HG03135 (cell line): ENCODE results near the gene AMIGO3.
A peak's percentile ranks its signal among the peaks of the same experiment; 100 is the strongest.
"Not testable (repeated sequence)": the region's sequence is repeated elsewhere in the genome, so short reads cannot be mapped to it uniquely, and the experiment has no call there.

ENCODE experiments used
- ATAC-seq: cut with Tn5 transposase; IDR thresholded peaks from one replicate; pipeline ENCODE4 v1.9.1; 2021; ENCODE audit warnings: mild to moderate bottlenecking, moderate library complexity; ENCODE audit not compliant: unreplicated experiment

Gene AMIGO3

GRCh38 chr3:49689908-49690624 lies 29.4 kb downstream of the AMIGO3 start:
- ATAC-seq: peak; percentile 9

GRCh38 chr3:49689046-49689907 lies 30.2 kb downstream of the AMIGO3 start, which contains the start of the genes MST1 and RNF123:
Gene MST1, minus strand, starts transcription at chr3:49689474. Its CDS starts 783 bp downstream, at chr3:49688691.
Gene RNF123, plus strand, starts transcription at chr3:49689557. Its CDS starts 1,609 bp downstream, at chr3:49691166.
- ATAC-seq: peak; percentile 68

- ATAC-seq: not testable (repeated sequence)
These were observed 31.0 kb downstream of the AMIGO3 start for GRCh38 chr3:49688338-49689045.

- ATAC-seq: not testable (repeated sequence)
These were observed 32.1 kb downstream of the AMIGO3 start for GRCh38 chr3:49687424-49687795.

- ATAC-seq: not testable (repeated sequence)
These were observed 32.6 kb downstream of the AMIGO3 start for GRCh38 chr3:49686769-49687423.

- not testable (repeated sequence) for ATAC-seq
These were observed 33.1 kb downstream of the AMIGO3 start for GRCh38 chr3:49686346-49686745.

- not testable (repeated sequence) for ATAC-seq
These were observed 33.6 kb downstream of the AMIGO3 start for GRCh38 chr3:49685846-49686245.

GRCh38 chr3:49685103-49685502 lies 34.4 kb downstream of the AMIGO3 start:
- not testable (repeated sequence) for ATAC-seq

- not testable (repeated sequence) for ATAC-seq
These were observed 35.0 kb downstream of the AMIGO3 start for GRCh38 chr3:49684453-49684852.

GRCh38 chr3:49683162-49683561 lies 36.3 kb downstream of the AMIGO3 start:
- no peak for ATAC-seq

GRCh38 chr3:49681543-49681942 lies 37.9 kb downstream of the AMIGO3 start:
- no peak for ATAC-seq

- no peak for ATAC-seq
These were observed 38.3 kb downstream of the AMIGO3 start for GRCh38 chr3:49681232-49681522.

GRCh38 chr3:49680493-49681231 lies 38.8 kb downstream of the AMIGO3 start:
- ATAC-seq: no peak

GRCh38 chr3:49675912-49676311 lies 43.6 kb downstream of the AMIGO3 start:
- no peak for ATAC-seq

GRCh38 chr3:49674497-49674983 lies 44.9 kb downstream of the AMIGO3 start:
- ATAC-seq: peak; percentile 17

- peak; percentile 77 for ATAC-seq
These were observed 45.6 kb downstream of the AMIGO3 start, which contains the start of gene APEH for GRCh38 chr3:49673715-49674496. Gene APEH, plus strand, starts transcription at chr3:49674351. Its CDS starts 51 bp downstream, at chr3:49674402.

- no peak for ATAC-seq
These were observed 46.3 kb downstream of the AMIGO3 start for GRCh38 chr3:49673121-49673714.
